GM12878 (cell line): ENCODE data around the gene ARL5A. TPM values are rescaled to one million over a fixed set of nuclear protein-coding genes. Genes with fewer than 3 reads are reported as not detected.

Experiments used
- CREB1 ChIP-seq: IDR thresholded peaks from 2 replicates; pipeline ENCODE4 v1.6.1; 2012; ENCODE audit warnings: low read depth, mild to moderate bottlenecking, inconsistent platforms
- IKZF1 ChIP-seq: fragments of 450-650 bp; conservative IDR thresholded peaks from 2 replicates; pipeline ENCODE4 v1.6.1; 2017; ENCODE audit warnings: antibody characterized with exemption, mild to moderate bottlenecking
- IKZF2 ChIP-seq, 2 experiments: fragments of 450-650 bp; IDR thresholded peaks; 2 replicates each; pipeline ENCODE4 v1.6.1; 2017; ENCODE audit warnings: mild to moderate bottlenecking in 2 of 2, moderate library complexity in 2 of 2
- MEF2A ChIP-seq: IDR thresholded peaks from 2 replicates; pipeline ENCODE4 v1.6.1; 2011; ENCODE audit warnings: low read depth, mild to moderate bottlenecking, low read length, moderate library complexity; ENCODE audit not compliant: insufficient read depth
- MYB ChIP-seq: fragments of 150-350 bp; IDR thresholded peaks from 2 replicates; pipeline ENCODE4 v1.6.1; 2014; ENCODE audit warnings: mild to moderate bottlenecking, low read depth, low read length, borderline replicate concordance
- POLR2A ChIP-seq: IDR thresholded peaks from 2 replicates; pipeline ENCODE4 v1.6.1; 2011; ENCODE audit warnings: low read depth, mild to moderate bottlenecking, low read length
- RAD51 ChIP-seq: fragments of 450-650 bp; IDR thresholded peaks from 2 replicates; pipeline ENCODE4 v1.6.1; 2016; ENCODE audit warnings: moderate library complexity, mild to moderate bottlenecking, inconsistent platforms
- SP1 ChIP-seq: IDR thresholded peaks from one replicate; pipeline ENCODE4 v1.6.1; 2011; ENCODE audit warnings: low read depth, low read length
- TARDBP ChIP-seq: IDR thresholded peaks from 2 replicates; pipeline ENCODE4 v1.6.1; 2016; ENCODE audit warnings: borderline replicate concordance
- ZNF687 ChIP-seq: fragments of 450-650 bp; IDR thresholded peaks from 2 replicates; pipeline ENCODE4 v1.6.1; 2017; ENCODE audit warnings: mild to moderate bottlenecking, moderate library complexity
- polyA plus RNA-seq, 11 experiments: library from polyadenylated mRNA; depleted of rRNA in 4 of 11; unstranded in 6 of 11; stranded (reverse) in 5 of 11; fragments of >200 nt; fragmentation: Nextera tagmentation in 4 of 11; fragmentation: Illumina TruSeq in 1 of 11; extraction: Ambion mirVana in 4 of 11; extraction: Trizol in 1 of 11; gene quantifications; 1 replicate in 1 of 11; 2 replicates in 10 of 11; pipeline versions ENCODE4 v1.2.1 to v1.2.3, GENCODE V29; 2011 to 2016; ENCODE audit warnings: inconsistent platforms in 2 of 11, missing spikeins in 2 of 11, low read depth in 1 of 11
- total RNA-seq, 4 experiments: library from RNA; depleted of rRNA in 3 of 4; stranded (reverse); fragments of >200 nt in 3 of 4; fragmentation: Illumina TruSeq in 1 of 4; extraction: Trizol in 1 of 4; gene quantifications; 2 replicates each; pipeline versions ENCODE4 v1.2.1 to v1.2.3, GENCODE V29; 2013 to 2021
- TF ChIP-seq, protein P1 (sequence below): fragments of 150-350 bp; IDR thresholded peaks from 2 replicates; pipeline ENCODE4 v1.6.1; 2016; ENCODE audit warnings: low read depth, low read length
- TF ChIP-seq, protein P2 (sequence below): IDR thresholded peaks from 2 replicates; pipeline ENCODE4 v1.6.1; 2012; ENCODE audit warnings: low read depth, low read length, improper control_type of control experiment
- TF ChIP-seq, protein P3 (sequence below): IDR thresholded peaks from 2 replicates; pipeline ENCODE4 v1.6.1; 2011; ENCODE audit warnings: low read depth, low read length, improper control_type of control experiment, borderline replicate concordance
- TF ChIP-seq, protein P4 (sequence below): fragments of 450-650 bp; IDR thresholded peaks from 2 replicates; pipeline ENCODE4 v1.6.1; 2017; ENCODE audit warnings: mild to moderate bottlenecking

Gene ARL5A
- total and polyA plus RNA-seq, 10 of the 15 experiments (the other 5 are each of a cell fraction or from before 2014, with no cell fraction given) = 9.4 to 52.9 (median 32.0) TPM

DNA sequence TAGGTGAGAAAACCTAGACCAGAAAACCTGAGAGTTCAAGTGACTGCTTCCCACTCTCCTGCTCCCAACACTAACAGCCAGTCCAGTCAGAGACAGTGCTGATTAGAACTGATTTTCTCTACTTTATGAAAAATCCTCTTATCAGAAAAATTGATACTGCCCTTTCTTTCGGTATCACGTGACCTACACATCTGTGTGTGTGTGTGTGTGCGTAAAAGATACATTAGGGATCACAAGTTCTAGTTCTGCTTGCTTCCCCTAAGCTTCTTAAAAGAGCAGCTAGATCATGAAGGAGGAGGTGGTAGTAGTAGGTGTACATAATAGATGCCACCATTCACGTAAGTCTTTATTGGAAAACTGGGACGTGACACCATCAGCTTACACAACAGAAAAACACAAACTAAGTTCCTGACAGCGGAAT is 1.5 kb downstream of the ARL5A start (continued):
- TF ChIP-seq, protein P1, sequence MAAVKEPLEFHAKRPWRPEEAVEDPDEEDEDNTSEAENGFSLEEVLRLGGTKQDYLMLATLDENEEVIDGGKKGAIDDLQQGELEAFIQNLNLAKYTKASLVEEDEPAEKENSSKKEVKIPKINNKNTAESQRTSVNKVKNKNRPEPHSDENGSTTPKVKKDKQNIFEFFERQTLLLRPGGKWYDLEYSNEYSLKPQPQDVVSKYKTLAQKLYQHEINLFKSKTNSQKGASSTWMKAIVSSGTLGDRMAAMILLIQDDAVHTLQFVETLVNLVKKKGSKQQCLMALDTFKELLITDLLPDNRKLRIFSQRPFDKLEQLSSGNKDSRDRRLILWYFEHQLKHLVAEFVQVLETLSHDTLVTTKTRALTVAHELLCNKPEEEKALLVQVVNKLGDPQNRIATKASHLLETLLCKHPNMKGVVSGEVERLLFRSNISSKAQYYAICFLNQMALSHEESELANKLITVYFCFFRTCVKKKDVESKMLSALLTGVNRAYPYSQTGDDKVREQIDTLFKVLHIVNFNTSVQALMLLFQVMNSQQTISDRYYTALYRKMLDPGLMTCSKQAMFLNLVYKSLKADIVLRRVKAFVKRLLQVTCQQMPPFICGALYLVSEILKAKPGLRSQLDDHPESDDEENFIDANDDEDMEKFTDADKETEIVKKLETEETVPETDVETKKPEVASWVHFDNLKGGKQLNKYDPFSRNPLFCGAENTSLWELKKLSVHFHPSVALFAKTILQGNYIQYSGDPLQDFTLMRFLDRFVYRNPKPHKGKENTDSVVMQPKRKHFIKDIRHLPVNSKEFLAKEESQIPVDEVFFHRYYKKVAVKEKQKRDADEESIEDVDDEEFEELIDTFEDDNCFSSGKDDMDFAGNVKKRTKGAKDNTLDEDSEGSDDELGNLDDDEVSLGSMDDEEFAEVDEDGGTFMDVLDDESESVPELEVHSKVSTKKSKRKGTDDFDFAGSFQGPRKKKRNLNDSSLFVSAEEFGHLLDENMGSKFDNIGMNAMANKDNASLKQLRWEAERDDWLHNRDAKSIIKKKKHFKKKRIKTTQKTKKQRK = no peak
- TF ChIP-seq CREB1 (no peak), MEF2A (no peak), POLR2A (peak; percentile 30; the same call in 1 of the 2 replicates), SP1 (no peak), IKZF1 (no peak), IKZF2 (IDR thresholded peaks at IDR 0.05) (no peak), ZNF687 (no peak), RAD51 (peak; percentile 97), MYB (no peak), TARDBP (no peak)
- TF ChIP-seq, protein P2, sequence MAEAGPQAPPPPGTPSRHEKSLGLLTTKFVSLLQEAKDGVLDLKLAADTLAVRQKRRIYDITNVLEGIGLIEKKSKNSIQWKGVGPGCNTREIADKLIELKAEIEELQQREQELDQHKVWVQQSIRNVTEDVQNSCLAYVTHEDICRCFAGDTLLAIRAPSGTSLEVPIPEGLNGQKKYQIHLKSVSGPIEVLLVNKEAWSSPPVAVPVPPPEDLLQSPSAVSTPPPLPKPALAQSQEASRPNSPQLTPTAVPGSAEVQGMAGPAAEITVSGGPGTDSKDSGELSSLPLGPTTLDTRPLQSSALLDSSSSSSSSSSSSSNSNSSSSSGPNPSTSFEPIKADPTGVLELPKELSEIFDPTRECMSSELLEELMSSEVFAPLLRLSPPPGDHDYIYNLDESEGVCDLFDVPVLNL = no peak
- TF ChIP-seq, protein P3, sequence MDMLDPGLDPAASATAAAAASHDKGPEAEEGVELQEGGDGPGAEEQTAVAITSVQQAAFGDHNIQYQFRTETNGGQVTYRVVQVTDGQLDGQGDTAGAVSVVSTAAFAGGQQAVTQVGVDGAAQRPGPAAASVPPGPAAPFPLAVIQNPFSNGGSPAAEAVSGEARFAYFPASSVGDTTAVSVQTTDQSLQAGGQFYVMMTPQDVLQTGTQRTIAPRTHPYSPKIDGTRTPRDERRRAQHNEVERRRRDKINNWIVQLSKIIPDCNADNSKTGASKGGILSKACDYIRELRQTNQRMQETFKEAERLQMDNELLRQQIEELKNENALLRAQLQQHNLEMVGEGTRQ = peak; percentile 43
- TF ChIP-seq, protein P4, sequence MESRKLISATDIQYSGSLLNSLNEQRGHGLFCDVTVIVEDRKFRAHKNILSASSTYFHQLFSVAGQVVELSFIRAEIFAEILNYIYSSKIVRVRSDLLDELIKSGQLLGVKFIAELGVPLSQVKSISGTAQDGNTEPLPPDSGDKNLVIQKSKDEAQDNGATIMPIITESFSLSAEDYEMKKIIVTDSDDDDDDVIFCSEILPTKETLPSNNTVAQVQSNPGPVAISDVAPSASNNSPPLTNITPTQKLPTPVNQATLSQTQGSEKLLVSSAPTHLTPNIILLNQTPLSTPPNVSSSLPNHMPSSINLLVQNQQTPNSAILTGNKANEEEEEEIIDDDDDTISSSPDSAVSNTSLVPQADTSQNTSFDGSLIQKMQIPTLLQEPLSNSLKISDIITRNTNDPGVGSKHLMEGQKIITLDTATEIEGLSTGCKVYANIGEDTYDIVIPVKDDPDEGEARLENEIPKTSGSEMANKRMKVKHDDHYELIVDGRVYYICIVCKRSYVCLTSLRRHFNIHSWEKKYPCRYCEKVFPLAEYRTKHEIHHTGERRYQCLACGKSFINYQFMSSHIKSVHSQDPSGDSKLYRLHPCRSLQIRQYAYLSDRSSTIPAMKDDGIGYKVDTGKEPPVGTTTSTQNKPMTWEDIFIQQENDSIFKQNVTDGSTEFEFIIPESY = no peak
